NCI-H187 treated with DMSO at 0.1 percent for 48 hours (cell line): ENCODE data around the gene NIT2.
"Not testable (repeated sequence)": the region's sequence is repeated elsewhere in the genome, so short reads cannot be mapped to it uniquely, and the experiment has no call there.

Experiments
- DNase-seq: peaks from one replicate; lab custom pipeline; 2025; lab: John Stamatoyannopoulos, UW

Gene NIT2, protein sequence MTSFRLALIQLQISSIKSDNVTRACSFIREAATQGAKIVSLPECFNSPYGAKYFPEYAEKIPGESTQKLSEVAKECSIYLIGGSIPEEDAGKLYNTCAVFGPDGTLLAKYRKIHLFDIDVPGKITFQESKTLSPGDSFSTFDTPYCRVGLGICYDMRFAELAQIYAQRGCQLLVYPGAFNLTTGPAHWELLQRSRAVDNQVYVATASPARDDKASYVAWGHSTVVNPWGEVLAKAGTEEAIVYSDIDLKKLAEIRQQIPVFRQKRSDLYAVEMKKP

DNA sequence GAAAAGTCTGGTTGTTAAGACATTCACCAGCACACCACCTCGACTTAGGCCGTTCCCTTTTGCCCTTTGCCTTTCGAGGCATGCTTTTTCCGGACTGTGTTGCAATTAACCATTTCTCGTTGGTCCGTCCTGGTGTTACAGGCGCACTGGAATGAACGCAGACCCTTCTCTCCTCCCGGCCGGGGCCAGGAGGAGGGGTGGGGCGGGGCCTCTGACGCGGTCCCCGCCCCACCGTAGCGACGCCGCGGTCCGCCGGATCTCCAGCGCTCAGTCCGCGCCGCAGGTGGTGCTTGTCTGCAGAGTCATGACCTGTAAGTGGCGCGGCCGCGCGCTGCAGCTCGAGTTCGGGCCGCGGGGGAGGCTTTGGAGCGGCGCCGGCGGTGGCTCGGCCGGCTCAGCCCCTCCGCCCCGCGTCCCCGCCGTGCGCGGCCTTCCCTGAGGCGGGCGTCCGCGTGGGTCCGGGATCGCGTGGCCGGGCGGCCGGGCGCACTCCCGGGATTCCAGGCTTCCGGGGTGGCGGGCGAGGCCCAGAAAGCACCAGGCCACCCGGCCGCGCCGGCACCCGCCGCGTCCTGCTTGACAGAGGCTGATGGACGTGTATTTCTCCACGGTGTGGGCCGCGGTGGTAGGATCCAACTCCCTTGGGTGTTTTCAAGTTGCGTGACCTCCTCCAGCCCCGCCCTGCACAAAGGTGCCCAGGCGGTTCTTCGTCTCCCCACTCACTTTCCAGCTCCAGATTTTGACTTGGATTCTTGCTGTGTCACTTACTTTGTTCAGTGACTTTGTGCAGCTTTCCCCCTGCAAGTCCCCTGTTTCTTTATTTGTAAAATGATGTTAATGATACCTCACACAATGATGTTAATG is at the start of gene NIT2:
NIT2 (plus strand) TSS at position 270 of the 864 bp plus-strand sequence; CDS start at position 305, 35 bp downstream.
- DNase-seq: no peak

DNA sequence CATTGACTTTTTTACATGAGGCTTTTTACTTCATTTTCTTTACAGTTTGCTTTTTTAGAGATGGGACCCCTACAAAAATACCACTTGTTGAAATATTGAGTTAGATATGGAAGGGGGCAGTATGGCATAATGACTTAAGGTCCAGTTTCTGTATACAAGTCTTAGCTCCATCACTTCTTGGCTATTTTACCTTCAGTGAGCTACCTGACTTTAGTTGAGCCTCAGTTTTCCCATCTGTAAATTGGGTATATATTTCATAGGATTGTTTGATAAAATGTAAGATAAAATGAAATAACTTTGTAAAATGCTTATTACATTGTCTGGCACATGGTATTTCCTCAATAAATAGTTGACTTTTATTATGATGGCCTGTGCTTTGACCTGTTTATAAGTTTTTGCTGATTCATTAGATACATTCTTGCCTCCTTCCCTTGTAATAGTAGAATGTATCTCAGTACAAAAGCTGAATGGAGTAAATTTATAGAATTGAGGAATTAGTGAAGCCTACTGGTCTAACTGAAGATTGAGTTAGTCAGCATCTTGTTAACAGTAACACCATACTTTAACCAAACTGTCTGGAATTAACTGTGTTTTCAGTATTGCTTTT is 46.2 kb upstream of the NIT2 start:
- DNase-seq: no peak

DNA sequence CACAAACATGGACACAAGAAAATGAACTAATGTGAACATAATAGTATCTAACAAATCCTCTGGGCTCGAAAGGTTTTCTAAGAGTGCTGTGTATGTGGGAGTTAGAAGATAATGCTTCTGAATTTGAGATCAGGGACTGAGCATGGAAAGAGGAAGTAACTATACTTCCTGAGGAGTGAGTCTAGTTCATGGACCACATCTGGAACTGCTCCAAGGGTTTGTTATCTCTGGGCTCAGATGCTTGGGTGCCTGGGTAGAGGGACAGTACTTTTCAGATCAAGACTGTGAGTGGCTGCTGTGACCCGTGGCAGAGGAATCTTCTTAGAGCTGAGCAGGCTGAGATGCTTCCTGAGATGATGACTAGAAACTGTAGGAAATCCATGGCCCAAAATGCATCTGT is 45.2 kb upstream of the NIT2 start:
- DNase-seq: no peak

DNA sequence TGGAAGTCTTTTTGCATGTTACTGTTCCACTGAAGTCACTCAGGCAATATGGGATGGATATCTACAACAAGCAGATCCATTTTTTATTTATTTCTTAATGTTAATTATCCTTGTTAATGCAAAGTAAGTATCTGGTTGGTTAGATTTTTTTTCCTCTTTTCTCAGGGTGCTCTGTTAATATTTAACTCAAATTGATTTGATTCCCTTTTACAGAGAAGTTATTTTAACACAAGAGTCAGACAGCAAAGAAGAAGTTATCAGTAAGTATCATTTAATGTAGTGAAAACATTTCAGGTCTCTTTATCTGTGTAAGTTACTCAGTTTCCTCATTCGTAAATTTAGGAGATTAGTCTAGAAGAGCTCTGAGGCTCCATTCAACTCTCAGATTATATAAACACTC is 39.5 kb upstream of the NIT2 start:
- no peak for DNase-seq

DNA sequence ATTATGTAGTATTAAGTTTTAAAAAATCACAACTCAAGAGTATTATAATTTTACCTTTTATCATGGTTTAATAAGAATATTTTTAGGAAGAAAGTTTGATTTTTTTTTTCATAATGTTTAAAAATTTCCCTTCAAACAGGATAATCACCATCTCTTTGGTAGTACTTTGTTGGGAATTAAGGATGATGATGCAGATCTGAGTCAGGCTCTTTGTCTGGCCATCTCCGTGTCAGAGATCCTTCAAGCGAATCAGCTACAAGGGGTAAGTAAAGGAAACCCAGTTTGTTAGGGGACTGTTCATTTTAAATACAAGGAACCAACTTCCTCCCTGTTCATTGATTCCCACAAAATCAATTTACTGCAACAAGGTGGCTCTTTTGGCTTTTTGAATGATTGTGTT is 36.8 kb upstream of the NIT2 start:
- no peak for DNase-seq

DNA sequence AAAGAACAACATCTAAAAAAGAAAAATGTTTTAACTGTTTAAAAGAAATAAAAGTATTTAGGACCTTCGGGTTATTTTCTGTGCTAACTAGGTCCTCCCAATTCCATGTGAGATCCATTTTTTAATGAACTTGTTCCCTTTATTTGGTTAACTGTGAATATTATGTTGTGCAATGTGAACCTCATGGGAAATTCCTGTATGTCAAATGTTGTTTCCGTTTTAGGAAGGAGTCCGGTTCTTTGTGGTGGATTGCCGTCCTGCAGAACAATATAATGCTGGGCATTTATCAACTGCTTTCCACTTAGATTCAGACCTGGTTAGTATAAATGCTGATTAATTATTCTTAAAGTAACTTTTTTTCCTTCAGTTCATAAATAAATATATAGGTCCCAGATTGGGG is 35.5 kb upstream of the NIT2 start:
- no peak for DNase-seq

DNA sequence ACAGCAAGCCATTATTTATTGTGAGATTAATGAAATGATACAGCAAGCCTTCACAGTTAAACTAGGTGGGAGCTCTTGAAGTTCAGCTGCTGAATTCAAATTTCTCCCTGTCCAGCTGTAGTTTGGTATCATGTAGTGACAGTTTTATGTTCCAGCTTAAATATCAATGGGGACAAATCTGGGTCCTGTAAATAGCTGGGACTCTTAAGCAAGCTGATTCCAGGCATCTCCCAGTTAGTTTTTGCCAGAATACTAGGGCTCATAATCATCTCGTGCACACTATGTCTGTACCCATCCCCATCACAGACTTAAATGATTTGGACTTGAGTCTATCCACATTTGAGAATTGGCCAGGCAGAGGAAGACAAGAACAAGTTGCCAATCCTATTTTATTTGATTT is 27.9 kb upstream of the NIT2 start:
- DNase-seq: no peak

DNA sequence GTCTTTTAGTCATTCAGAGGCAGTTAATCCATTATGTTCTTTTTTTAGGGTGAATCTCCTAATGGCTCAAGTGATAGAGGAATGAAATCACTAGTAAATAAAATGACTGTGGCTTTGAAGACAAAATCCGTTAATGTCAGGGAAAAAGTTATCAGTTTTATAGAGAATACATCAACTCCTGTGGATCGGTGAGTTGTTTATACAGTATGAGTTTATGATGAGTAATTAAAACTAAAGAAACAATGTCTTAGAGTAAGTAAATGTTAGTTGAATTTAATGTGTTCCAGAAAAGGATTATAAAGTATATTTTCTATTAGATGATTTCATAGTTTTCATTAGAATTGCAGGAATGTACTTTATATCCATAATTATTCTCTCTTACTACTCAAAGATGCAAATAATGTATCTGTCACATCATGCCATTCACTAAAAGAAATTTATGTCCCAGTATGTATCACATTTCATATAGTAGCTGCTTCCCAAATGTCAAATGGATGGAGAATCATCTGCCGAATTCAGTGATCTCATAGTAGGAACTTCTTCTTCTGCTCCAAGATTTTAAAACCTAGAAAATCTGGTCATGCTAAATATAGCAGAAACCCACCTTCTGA is 24.1 kb upstream of the NIT2 start:
- no peak for DNase-seq

DNA sequence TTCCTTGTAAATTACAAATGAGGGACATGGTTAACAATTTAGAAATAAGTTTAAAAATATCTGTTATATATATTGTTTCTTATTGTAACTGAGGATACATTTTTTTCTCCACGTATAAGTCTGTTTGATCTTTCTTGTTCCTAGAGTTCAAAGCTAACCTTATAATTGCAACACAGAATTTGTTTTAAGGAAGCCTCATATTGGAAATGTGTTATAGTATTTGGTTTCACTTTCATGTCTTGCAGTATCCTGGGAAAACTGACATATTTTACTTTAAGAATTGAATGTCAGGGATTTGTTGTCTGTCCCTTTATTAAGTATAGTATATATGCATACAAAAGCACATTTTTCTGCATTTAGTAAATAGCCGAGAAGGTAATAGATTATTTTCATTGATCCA is 23.5 kb upstream of the NIT2 start:
- no peak for DNase-seq

DNA sequence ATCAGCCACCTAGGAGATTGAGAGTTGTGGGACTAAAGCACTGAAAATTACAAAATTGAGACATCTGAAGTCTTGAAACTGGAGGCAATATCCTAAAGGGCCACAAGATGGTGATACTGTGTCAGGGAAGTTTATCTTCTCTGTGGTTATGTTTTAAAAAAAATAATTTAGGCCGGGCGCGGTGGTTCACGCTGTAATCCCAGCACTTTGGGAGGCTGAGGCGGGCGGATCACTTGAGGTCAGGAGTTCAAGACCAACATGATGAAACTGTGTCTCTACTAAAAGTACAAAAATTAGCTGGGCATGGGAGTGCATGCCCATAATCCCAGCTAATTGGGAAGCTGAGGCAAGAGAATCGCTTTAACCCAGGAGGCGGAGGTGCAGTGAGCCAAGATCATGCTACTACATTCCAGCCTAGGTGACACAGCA is 17.9 kb upstream of the NIT2 start:
- DNase-seq: no peak

DNA sequence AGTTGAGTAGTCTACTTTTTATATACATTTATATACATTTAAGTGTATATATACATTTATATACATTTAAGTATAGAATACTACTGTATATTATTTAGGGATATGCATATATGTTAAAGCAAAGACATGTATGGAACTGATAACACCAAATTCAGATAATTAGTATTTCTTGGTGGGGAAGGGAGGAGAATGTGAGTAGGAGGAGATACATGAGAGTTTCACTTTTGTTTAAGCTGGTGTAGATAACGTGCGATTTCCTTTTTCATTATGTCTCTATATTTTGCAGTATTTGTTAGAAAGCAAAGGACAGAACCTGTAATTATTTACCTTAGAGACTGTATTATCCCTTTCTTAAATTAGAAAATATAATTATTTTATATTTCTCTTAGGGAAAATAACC is 16.6 kb upstream of the NIT2 start:
- no peak for DNase-seq

DNA sequence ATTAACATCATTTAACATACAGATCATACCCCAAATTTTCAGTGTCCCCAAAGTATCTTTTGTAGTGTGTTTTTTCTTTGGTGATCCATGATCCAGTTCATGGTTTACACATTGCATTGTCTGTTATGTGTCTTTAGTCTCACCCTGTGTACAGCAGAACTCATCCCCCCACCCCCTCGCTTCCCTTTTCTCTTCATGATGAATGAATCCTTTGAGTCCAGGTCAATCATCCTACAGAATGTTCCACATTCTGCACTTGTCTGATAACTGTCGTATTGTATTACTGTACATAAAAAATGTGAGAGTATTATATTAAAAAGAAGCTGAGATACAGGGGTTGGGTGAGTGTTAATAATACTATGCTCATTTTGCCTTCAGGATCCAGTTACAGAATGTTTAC is 14.6 kb upstream of the NIT2 start:
- DNase-seq: no peak

DNA sequence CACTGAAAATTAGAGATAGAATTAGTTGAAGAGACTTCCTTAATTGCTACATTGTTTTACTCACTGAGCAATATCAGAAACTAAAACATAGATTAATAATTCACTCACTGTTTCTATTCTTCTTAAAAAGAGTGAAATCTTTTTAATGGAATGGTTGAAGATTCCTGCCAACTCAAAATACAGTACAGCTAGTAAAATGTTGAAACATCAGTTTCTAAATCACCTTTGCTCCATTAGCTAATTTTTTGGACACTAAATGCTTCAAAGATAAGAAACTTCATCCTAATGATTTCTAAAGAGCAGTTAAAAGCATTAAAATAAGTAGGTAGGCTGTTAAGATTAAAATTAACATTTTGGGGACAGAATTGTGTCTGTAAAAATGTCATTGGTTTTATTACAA is 10.5 kb upstream of the NIT2 start:
- no peak for DNase-seq

DNA sequence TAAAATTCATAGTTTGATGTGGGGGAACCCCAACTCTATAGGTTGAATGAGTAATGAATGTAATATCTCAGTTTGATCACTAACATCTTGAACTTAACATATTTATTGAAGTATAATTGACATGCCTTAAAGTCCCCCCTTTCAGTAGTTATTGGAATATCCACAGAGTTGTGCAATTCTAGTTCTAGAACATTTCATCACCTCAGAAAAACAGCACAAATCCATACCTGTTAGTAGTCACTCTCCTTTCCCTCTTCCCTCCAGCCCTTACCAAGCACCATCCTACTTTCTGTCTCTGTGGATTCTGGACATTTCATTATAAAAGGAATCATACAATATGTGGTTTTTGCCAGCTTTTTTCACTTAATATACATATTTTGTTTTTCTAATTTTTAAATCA is 8.7 kb upstream of the NIT2 start:
- no peak for DNase-seq

DNA sequence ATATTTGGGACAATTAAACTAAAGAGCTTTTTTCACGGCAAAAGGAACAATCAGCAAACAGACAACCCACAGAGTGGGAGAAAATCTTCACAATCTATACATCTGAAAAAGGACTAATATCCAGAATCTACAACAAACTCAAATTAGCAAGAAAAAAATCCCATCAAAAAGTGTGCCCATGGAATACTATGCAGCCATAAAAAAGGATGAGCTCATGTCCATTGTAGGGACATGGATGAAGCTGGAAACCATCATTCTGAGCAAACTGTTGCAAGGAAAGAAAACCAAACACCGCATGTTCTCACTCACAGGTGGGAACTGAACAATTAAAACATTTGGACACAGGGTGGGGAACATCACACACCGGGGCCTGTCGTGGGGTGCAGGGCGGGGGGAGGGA is 7.2 kb upstream of the NIT2 start:
- not testable (repeated sequence) for DNase-seq

DNA sequence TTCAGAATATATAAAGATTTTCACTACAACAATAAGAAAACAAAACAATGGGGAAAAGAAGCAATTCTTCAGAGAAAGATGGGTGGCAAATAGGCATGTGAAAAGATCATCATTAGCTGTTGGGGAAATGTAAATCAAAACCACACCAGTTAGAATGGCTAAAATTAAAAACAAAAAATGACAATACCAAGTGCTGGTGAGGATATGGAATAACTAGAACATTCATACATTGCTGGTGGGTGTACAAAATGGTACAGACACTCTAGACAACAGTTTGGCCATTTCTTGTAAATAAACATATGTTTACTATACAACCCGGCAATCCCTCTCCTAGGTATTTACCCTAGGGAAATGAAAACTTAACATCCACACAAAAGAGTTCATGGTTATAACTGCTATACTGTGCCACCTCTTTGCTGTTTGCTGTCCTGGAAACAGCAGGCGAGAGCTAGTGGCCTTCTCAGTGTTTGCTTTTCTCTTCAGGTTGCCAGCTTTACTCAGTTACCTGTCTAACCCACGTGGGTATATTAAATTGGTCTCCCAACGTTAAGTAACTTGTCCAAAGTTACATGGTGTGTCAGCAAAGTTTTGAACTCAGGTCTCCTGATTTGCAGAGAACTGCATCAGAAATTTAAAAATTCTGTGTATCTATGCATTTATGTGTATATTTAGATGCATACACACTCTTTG is 4.6 kb upstream of the NIT2 start:
- DNase-seq: no peak

DNA sequence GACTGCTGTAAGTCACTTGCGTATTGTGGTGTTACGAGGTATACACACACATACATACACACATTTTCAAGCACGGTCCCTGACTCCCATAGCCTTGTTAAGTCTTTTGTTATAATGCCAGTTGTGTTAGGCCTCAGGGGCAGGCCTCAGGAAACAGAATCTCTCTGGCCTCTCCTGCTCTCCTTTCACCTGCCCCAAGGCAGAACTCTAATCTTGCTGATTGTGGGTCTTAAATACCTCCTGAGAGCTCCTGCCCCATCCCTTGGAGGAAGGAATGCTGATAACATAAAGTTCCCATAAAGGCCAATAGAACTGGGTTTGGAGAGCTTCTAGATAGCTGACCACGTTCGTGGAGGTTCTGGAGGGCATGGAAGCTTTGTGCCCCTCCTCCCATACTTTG is 3.9 kb upstream of the NIT2 start:
- DNase-seq: no peak

DNA sequence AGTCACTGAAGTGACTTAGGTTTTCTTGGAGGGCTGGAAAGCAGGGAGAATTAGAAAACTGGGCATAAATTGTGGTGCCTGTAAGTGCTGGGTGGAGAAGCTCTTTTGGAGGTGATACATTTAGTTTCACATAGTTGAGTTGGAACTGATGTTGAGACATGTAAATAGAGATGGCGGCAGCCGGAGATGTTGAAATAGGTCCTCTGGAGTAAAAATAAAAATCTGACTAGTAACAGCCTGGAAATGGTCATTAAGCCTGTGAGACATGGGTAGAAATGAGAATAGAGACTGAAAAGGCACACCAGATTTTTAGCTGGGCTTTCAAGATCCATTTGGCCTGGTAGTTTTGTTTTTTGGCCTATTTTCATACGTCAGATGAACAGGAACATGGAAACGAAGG is 2.9 kb upstream of the NIT2 start:
- no peak for DNase-seq

DNA sequence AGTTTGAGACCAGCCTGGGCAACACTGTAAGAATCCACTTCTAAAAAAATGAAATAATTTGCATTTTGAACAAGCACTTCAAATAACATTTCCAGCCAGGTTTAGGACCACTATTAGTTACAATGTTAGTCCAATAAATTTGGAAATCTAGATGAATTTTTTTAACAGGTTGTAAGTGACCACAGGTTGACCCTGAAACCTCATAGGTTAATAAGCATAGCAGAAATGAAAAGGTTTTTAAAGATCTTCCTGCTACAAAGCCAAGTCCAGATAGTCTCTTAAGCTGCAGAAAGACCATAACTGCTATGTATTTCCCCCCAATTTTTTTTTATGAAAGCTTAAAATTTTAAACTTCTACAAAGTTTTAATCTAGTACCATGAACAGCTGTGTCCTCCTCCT is 1.5 kb upstream of the NIT2 start:
- no peak for DNase-seq

DNA sequence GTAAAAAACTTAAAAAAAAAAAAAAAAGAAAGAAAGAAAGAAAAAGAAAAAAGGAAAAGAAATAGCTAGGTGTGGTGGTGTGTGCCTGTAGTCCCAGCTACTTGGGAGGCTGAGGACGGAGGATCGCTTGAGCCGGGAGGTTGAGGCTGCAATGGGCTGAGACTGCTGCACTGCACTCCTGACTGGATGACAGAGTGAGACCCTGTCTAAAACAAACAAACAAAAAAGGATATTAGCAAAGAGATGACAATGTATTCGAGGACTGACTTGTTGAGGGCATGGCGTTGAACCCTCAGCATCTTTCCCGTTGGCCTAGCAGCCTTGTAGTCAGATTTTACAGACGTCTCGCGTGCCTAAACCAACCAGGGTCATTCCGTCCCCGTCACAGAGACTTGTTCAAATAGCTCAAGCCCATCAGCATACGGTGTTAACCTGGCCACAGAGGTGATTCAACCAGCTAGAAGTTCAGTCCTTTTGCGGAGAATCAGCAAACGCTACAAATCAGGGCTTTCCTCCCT is 528 bp upstream of the NIT2 start:
- no peak for DNase-seq

DNA sequence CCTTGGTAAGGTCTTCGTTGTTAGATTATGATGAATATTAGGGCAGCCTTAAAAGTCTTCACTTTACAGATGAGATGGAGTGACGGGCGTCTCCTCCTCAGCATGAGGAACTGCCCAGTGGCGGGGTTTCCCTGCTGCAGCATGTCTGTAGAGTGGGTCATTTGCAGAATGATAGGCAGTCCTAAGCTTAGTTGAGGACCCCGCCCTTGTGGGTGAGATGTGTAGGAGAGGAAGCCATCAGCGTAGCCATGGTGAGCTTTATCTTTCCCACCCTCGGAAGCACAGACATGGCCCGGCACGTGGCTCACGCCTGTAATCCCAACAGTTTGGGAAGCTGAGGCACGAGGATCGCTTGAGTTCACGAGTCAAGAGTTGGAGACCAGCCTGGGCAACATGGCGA is 877 bp downstream of the NIT2 start:
- no peak for DNase-seq

DNA sequence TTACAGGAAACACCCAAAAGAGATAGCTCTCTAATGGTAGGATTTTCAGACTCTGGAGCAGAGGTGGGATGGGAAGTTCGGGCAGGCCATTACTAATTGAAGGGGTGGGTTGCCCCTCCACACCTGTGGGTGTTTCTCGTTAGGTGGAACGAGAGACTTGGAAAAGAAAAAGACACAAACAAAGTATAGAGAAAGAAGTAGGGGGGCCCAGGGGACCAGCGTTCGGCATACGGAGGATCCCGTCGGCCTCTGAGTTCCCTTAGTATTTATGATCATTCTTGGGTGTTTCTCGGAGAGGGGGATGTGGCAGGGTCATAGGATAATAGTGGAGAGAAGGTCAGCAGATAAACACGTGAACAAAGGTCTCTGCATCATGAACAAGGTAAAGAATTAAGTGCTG is 1.7 kb downstream of the NIT2 start:
- DNase-seq: not testable (repeated sequence)
